OCI-LY7 (cell line): ENCODE data around the gene CRCP. TPM values are rescaled to one million over a fixed set of nuclear protein-coding genes. Genes with fewer than 3 reads are reported as not detected.
"Not testable (repeated sequence)": the region's sequence is repeated elsewhere in the genome, so short reads cannot be mapped to it uniquely, and the experiment has no call there.

ENCODE experiments used
- BruUV-seq: library from RNA; stranded (reverse); fragments of 400-500 nt; replicated peaks from 2 replicates; lab custom pipeline; 2021; lab: Mats Ljungman, UMichigan
- CTCF ChIA-PET: fragments of 300-600 bp; sonication (Branson Sonifier 250); formaldehyde crosslinking; loops from one replicate; lab custom pipeline; 2022; ENCODE audit warnings: antibody characterized with exemption; ENCODE audit not compliant: unreplicated experiment; lab: Charles Lee
- POLR2A ChIA-PET: fragments of 300-600 bp; sonication (Branson Sonifier 250); formaldehyde crosslinking; loops from one replicate; lab custom pipeline; 2022; ENCODE audit warnings: antibody characterized with exemption; lab: Charles Lee
- DNase-seq: peaks from one replicate; pipeline ENCODE4 v3.0.0-alpha.2; 2015; ENCODE audit warnings: low spot score
- H2AFZ ChIP-seq: fragments of 200-600 bp; sonication (generic), shearing (Covaris generic); 2 replicates; pipeline ENCODE4 v1.6.1; 2014; ENCODE audit warnings: mild to moderate bottlenecking, antibody characterized with exemption, low read length, moderate library complexity
- H3K27ac ChIP-seq: fragments of 200-600 bp; sonication (generic); 2 replicates; pipeline ENCODE4 v1.5.1; 2014; ENCODE audit warnings: mixed run types, low read depth, mild to moderate bottlenecking, moderate library complexity, low read length, inconsistent platforms; ENCODE audit not compliant: poor library complexity, severe bottlenecking
- H3K36me3 ChIP-seq: fragments of 200-600 bp; sonication (generic); 2 replicates; pipeline ENCODE4 v1.6.1; 2014; ENCODE audit warnings: mild to moderate bottlenecking, antibody characterized with exemption, low read length, moderate library complexity, mixed read lengths; ENCODE audit not compliant: insufficient read depth
- H3K4me1 ChIP-seq: fragments of 200-600 bp; sonication (generic); 2 replicates; pipeline ENCODE4 v1.5.1; 2014; ENCODE audit warnings: mild to moderate bottlenecking, low read length; ENCODE audit not compliant: insufficient read depth, poor library complexity, severe bottlenecking
- H3K4me2 ChIP-seq: fragments of 200-600 bp; sonication (generic); 2 replicates; pipeline ENCODE4 v1.6.1; 2014; ENCODE audit warnings: mild to moderate bottlenecking, low read length
- H3K4me3 ChIP-seq: fragments of 200-600 bp; sonication (generic); 2 replicates; pipeline ENCODE4 v1.5.1; 2014; ENCODE audit warnings: mild to moderate bottlenecking, low read depth, low read length; ENCODE audit not compliant: poor library complexity, severe bottlenecking
- H3K79me2 ChIP-seq: fragments of 200-600 bp; sonication (generic); 2 replicates; pipeline ENCODE4 v1.6.1; 2016; ENCODE audit warnings: low read depth, mild to moderate bottlenecking, low read length, moderate library complexity, mixed read lengths; ENCODE audit not compliant: insufficient read depth
- H3K9me2 ChIP-seq: fragments of 200-600 bp; sonication (generic); 2 replicates; pipeline ENCODE4 v1.6.1; 2016; ENCODE audit warnings: mild to moderate bottlenecking, low read length, mixed read lengths; ENCODE audit not compliant: insufficient read depth
- H3K9me3 ChIP-seq: fragments of 200-600 bp; sonication (generic); 2 replicates; pipeline ENCODE4 v1.6.1; 2014; ENCODE audit warnings: mild to moderate bottlenecking, mixed run types, low read length, mixed read lengths
- H4K20me1 ChIP-seq: fragments of 200-600 bp; sonication (generic); 2 replicates; pipeline ENCODE4 v1.6.1; 2014; ENCODE audit warnings: mild to moderate bottlenecking, antibody characterized with exemption, low read length, moderate library complexity, mixed read lengths; ENCODE audit not compliant: insufficient read depth
- EZH2phosphoT487 ChIP-seq: fragments of 200-600 bp; sonication (generic); IDR thresholded peaks from 2 replicates; pipeline ENCODE4 v1.6.1; 2018; ENCODE audit warnings: low read depth, borderline replicate concordance, mild to moderate bottlenecking, mixed run types, antibody characterized with exemption, low read length, moderate library complexity, mixed read lengths
- intact Hi-C: fragments of 100-400 bp; cut with micrococcal nuclease; formaldehyde crosslinking; loops from one replicate; pipeline ENCODE4 v1.10.0; 2022; ENCODE audit not compliant: unreplicated experiment
- total RNA-seq, 2 experiments: library from RNA; depleted of rRNA in 1 of 2; stranded (reverse); fragments of >200 nt in 1 of 2; shearing (Covaris generic) in 1 of 2; gene quantifications; 2 replicates each; pipeline ENCODE4 v1.2.3, GENCODE V29; 2014 to 2022
- TF ChIP-seq, protein P1 (sequence below): fragments of 200-600 bp; sonication (generic); conservative IDR thresholded peaks from 2 replicates; pipeline ENCODE4 v1.5.1; 2014; ENCODE audit warnings: mild to moderate bottlenecking, antibody characterized with exemption, low read length, moderate library complexity, mixed read lengths

Gene CRCP
- total RNA-seq, 2 experiments from 2014 or later = 25.1 to 28.3 TPM

- ChIA-PET CTCF (no interaction called here), POLR2A (interaction anchor here (0.6 to 0.7 kb wide), 3 partner anchors 155 to 985 kb away, joined by 3 to 4 read pairs (median 3); no protein-coding TSS in a partner anchor)
- Histone ChIP-seq H3K4me3 (no peak overlapping the region), H3K79me2 (no peaks in the 10 kb centered on the region), H4K20me1 (no peaks in the 10 kb centered on the region), H3K9me3 (no peaks in the 10 kb centered on the region), H3K36me3 (no peaks in the 10 kb centered on the region), H3K4me2 (no peak overlapping the region), H3K27ac (no peak overlapping the region), H2AFZ (no peak overlapping the region), H3K4me1 (no peaks in the 10 kb centered on the region), H3K9me2 (no peaks in the 10 kb centered on the region)
- intact Hi-C loops = no loop called here
- TF ChIP-seq EZH2phosphoT487 = no peak
- TF ChIP-seq, protein P1, sequence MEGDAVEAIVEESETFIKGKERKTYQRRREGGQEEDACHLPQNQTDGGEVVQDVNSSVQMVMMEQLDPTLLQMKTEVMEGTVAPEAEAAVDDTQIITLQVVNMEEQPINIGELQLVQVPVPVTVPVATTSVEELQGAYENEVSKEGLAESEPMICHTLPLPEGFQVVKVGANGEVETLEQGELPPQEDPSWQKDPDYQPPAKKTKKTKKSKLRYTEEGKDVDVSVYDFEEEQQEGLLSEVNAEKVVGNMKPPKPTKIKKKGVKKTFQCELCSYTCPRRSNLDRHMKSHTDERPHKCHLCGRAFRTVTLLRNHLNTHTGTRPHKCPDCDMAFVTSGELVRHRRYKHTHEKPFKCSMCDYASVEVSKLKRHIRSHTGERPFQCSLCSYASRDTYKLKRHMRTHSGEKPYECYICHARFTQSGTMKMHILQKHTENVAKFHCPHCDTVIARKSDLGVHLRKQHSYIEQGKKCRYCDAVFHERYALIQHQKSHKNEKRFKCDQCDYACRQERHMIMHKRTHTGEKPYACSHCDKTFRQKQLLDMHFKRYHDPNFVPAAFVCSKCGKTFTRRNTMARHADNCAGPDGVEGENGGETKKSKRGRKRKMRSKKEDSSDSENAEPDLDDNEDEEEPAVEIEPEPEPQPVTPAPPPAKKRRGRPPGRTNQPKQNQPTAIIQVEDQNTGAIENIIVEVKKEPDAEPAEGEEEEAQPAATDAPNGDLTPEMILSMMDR = no peak
- DNase-seq = no peak
- BruUV-seq = no TSS peak
These were observed 55.9 kb downstream of the CRCP start for GRCh38 chr7:66170309-66171231.

DNA sequence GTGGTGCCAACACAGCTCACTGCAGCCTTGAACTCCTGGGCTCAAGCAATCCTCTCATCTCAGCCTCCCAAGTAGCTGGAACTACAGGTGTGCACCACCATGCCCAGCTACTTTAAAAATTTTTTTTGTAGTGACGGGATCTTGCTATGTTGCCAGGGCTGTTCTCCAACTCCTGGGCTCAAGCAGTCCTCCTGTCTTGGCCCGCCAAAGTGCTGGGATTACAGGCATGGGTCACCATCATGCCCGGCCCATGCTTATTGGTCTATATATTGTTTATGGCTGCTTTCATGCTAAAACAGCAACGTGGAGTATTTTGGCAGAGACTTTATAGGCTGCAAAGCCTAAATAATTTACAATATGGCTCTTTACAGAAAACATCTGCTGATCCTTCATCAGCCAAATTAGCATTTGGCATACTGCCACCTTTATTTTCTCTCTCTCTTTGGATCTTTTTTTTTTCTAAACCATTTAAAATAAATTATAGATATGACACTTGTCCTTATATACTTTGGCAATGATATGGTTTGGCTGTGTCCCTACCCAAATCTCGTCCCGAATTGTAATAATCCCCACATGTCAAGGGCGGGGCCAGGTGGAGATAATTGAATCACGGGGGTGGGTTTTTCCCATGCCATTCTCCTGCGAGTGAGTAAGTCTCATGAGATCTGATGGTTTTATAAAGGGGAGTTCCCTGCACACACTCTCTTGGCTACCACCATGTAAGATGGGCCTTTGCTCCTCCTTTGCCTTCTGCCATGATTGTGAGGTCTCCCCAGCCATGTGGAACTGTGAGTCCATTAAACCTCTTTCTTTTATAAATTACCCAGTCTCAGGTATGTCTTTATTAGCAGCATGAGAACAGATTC is 58.1 kb downstream of the CRCP start:
- BruUV-seq, H2AFZ ChIP-seq, CTCF ChIA-PET, H3K27ac ChIP-seq, H3K4me1 ChIP-seq, H4K20me1 ChIP-seq, intact Hi-C loops, H3K79me2 ChIP-seq, H3K9me2 ChIP-seq, H3K4me2 ChIP-seq, H3K4me3 ChIP-seq, H3K36me3 ChIP-seq, DNase-seq, H3K9me3 ChIP-seq: not testable (repeated sequence)
- POLR2A ChIA-PET = interaction anchor here (1.0 kb wide), 1 partner anchor 119 kb away, joined by 3 read pairs; no protein-coding TSS in a partner anchor

GRCh38 chr7:66173856-66174255 is 59.2 kb downstream of the CRCP start:
- POLR2A ChIA-PET = interaction anchor here (0.5 to 1.0 kb wide), 2 partner anchors 120 to 293 kb away, joined by 3 read pairs; no protein-coding TSS in a partner anchor
- H3K4me3 ChIP-seq = no peak overlapping the region
- TF ChIP-seq, protein P1 = no peak
- TF ChIP-seq EZH2phosphoT487 = no peak
- H3K27ac ChIP-seq = no peak overlapping the region
- no peaks in the 10 kb centered on the region for H3K79me2 ChIP-seq
- H3K36me3 ChIP-seq = no peaks in the 10 kb centered on the region
- no TSS peak for BruUV-seq
- no peaks in the 10 kb centered on the region for H4K20me1 ChIP-seq
- H3K9me2 ChIP-seq = no peaks in the 10 kb centered on the region
- intact Hi-C loops = no loop called here
- H3K9me3 ChIP-seq = no peaks in the 10 kb centered on the region
- no peak overlapping the region for H2AFZ ChIP-seq
- no peaks in the 10 kb centered on the region for H3K4me1 ChIP-seq
- CTCF ChIA-PET = no interaction called here
- no peak overlapping the region for H3K4me2 ChIP-seq
- no peak for DNase-seq

- BruUV-seq, H3K27ac ChIP-seq, DNase-seq, intact Hi-C loops, H3K9me3 ChIP-seq, H2AFZ ChIP-seq, H3K79me2 ChIP-seq, H3K4me1 ChIP-seq, H4K20me1 ChIP-seq, H3K36me3 ChIP-seq, H3K4me2 ChIP-seq, CTCF ChIA-PET, H3K4me3 ChIP-seq, H3K9me2 ChIP-seq: not testable (repeated sequence)
- POLR2A ChIA-PET = interaction anchor here (1.0 to 1.2 kb wide), 2 partner anchors 9 kb away, joined by 3 to 5 read pairs; no protein-coding TSS in a partner anchor
These were observed 60.4 kb downstream of the CRCP start for GRCh38 chr7:66175006-66175405.
